Spleen (tissue), 7 donors: ENCODE data around the gene SMIM10L2A.
"Not testable (repeated sequence)": the region's sequence is repeated elsewhere in the genome, so short reads cannot be mapped to it uniquely, and the experiment has no call there.

Experiments
- CTCF ChIP-seq, 11 experiments: fragments of 200-600 bp in 7 of 11; fragments of 450-650 bp in 4 of 11; sonication (generic) in 4 of 11; IDR thresholded peaks in 8 of 11; conservative IDR thresholded peaks in 3 of 11; 1 replicate in 7 of 11; 2 replicates in 4 of 11; pipeline versions ENCODE4 v1.4.0 to v1.8.0; 2016 to 2021; ENCODE audit warnings: antibody characterized with exemption in 11 of 11, inconsistent platforms in 4 of 11, mild to moderate bottlenecking in 1 of 11
- POLR2A ChIP-seq, 3 donors: fragments of 450-650 bp; IDR thresholded peaks; one replicate each; pipeline ENCODE4 v1.5.1; 2017; ENCODE audit warnings: antibody characterized with exemption in 3 of 3, mild to moderate bottlenecking in 1 of 3
- POLR2AphosphoS5 ChIP-seq, 3 donors: sonication (generic); formaldehyde crosslinking; IDR thresholded peaks; one replicate each; pipeline ENCODE4 v1.5.1; 2017; ENCODE audit warnings: antibody characterized with exemption in 3 of 3
- donor health status: DM: no; HTN: no; CAD: no; lungs with moderate emphysema.
- donor health status: DM: no; HTN: no; CAD: no.
- donor health status: DM: no; HTN: no; CAD: no.

- not testable (repeated sequence) for TF ChIP-seq CTCF (IDR thresholded peaks at IDR 0.05 in 8 of 11, conservative IDR thresholded peaks at IDR 0.05 in 3 of 11); POLR2AphosphoS5 (IDR thresholded peaks at IDR 0.05); POLR2A (IDR thresholded peaks at IDR 0.05)
These were observed 40.0 kb downstream of the SMIM10L2A start for GRCh38 chrX:135461756-135462155.
